GM12892 (cell line): ENCODE data around the gene SLC35B2.

ENCODE experiments used
- POLR2A ChIP-seq: IDR thresholded peaks from 2 replicates; pipeline ENCODE4 v1.6.1; 2011; ENCODE audit warnings: low read depth, low read length, control low read depth
- POLR2AphosphoS5 ChIP-seq: IDR thresholded peaks from 2 replicates; pipeline ENCODE4 v1.6.1; 2011; ENCODE audit warnings: low read depth, low read length, control low read depth
- TAF1 ChIP-seq: IDR thresholded peaks from 2 replicates; pipeline ENCODE4 v1.6.1; 2011; ENCODE audit warnings: low read depth, mild to moderate bottlenecking, control low read depth, low read length, borderline replicate concordance

GRCh38 chr6:44232676-44233566 lies 24.4 kb downstream of the SLC35B2 start:
- TF ChIP-seq POLR2AphosphoS5: no peak
- TF ChIP-seq TAF1: no peak
- TF ChIP-seq POLR2A: no peak
